GM21528 (cell line): Measurements from ENCODE around the gene ADH7.
A peak's percentile ranks its signal among the peaks of the same experiment; 100 is the strongest.

Experiments used
- ATAC-seq: cut with Tn5 transposase; IDR thresholded peaks from one replicate; pipeline ENCODE4 v1.9.1; 2021; ENCODE audit warnings: mild to moderate bottlenecking, moderate library complexity; ENCODE audit not compliant: unreplicated experiment, low FRiP score

Gene ADH7

GRCh38 chr4:99435154-99435553, at the start of gene ADH7:
ADH7 (minus strand) TSS chr4:99435342; CDS start chr4:99435233, 109 bp downstream.
- no peak for ATAC-seq

GRCh38 chr4:99483636-99484035, 48.5 kb upstream of the ADH7 start:
- no peak for ATAC-seq

GRCh38 chr4:99473131-99473530, 38.0 kb upstream of the ADH7 start:
- no peak for ATAC-seq

- ATAC-seq, result no peak
These were observed 36.8 kb upstream of the ADH7 start for GRCh38 chr4:99471896-99472295.

GRCh38 chr4:99471349-99471748, 36.2 kb upstream of the ADH7 start:
- ATAC-seq, result no peak

GRCh38 chr4:99468889-99469288, 33.7 kb upstream of the ADH7 start:
- no peak for ATAC-seq

GRCh38 chr4:99467887-99468286, 32.7 kb upstream of the ADH7 start:
- ATAC-seq, result no peak

- no peak for ATAC-seq
These were observed 28.4 kb upstream of the ADH7 start for GRCh38 chr4:99463566-99463965.

GRCh38 chr4:99462875-99463464, 27.8 kb upstream of the ADH7 start:
- ATAC-seq, result peak; percentile 93

- no peak for ATAC-seq
These were observed 26.7 kb upstream of the ADH7 start for GRCh38 chr4:99461623-99462401.

- no peak for ATAC-seq
These were observed 24.5 kb upstream of the ADH7 start for GRCh38 chr4:99459546-99460042.

- ATAC-seq, result no peak
These were observed 23.8 kb upstream of the ADH7 start for GRCh38 chr4:99458911-99459447.

- no peak for ATAC-seq
These were observed 22.5 kb upstream of the ADH7 start for GRCh38 chr4:99457676-99458075.

- no peak for ATAC-seq
These were observed 22.1 kb upstream of the ADH7 start for GRCh38 chr4:99457270-99457669.

- ATAC-seq, result no peak
These were observed 12.4 kb upstream of the ADH7 start for GRCh38 chr4:99447513-99447912.

GRCh38 chr4:99447079-99447478, 11.9 kb upstream of the ADH7 start:
- peak; percentile 91 for ATAC-seq

- ATAC-seq, result no peak
These were observed 3.3 kb upstream of the ADH7 start for GRCh38 chr4:99438405-99438780.

- ATAC-seq, result no peak
These were observed 2.7 kb upstream of the ADH7 start for GRCh38 chr4:99437723-99438404.

- ATAC-seq, result no peak
These were observed 2.0 kb upstream of the ADH7 start for GRCh38 chr4:99436976-99437722.

GRCh38 chr4:99436462-99436861, 1.3 kb upstream of the ADH7 start:
- ATAC-seq, result no peak

GRCh38 chr4:99430106-99430505, 5.0 kb downstream of the ADH7 start:
- ATAC-seq, result no peak
